Panc1 (cell line): Measurements from ENCODE around the gene MBTPS1.

Experiments
- POLR2AphosphoS5 ChIP-seq: IDR thresholded peaks from 2 replicates; pipeline ENCODE4 v1.6.1; 2012; ENCODE audit warnings: mild to moderate bottlenecking, low read depth, low read length, moderate library complexity
- SIN3A ChIP-seq: IDR thresholded peaks from 2 replicates; pipeline ENCODE4 v1.6.1; 2012; ENCODE audit warnings: low read depth, mild to moderate bottlenecking, low read length, moderate library complexity, borderline replicate concordance; ENCODE audit not compliant: insufficient read depth
- TF ChIP-seq, protein P1 (sequence below): fragments of 450-650 bp; IDR thresholded peaks from 2 replicates; pipeline ENCODE4 v1.5.1; 2017; ENCODE audit warnings: mild to moderate bottlenecking
- TF ChIP-seq, protein P2 (sequence below), 2 experiments: IDR thresholded peaks; 2 replicates each; pipeline ENCODE4 v1.6.1; 2011 to 2012; ENCODE audit warnings: low read depth in 2 of 2, control low read depth in 1 of 2, low read length in 1 of 2, mild to moderate bottlenecking in 1 of 2, moderate library complexity in 1 of 2; ENCODE audit not compliant: insufficient read depth in 1 of 2

DNA sequence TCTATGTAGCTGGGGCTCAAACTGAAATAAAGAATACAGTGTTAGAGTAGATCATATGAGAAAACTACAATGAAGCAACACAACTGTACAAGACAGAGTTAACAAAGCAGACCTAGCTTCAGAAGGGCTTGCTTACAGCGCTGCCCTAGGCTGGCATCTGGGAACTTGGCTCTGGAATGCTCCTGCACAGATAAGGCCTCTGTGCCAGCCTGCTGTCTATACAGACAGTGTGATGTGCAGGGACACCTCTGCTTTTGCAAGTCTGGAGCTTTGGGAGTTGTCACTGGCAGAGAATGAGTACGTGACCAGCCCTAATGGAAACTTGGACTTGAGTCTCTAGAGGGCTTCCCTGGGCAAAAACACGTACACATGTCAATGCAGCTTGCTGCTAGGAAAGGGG is 42.0 kb downstream of the MBTPS1 start:
- TF ChIP-seq, protein P1, sequence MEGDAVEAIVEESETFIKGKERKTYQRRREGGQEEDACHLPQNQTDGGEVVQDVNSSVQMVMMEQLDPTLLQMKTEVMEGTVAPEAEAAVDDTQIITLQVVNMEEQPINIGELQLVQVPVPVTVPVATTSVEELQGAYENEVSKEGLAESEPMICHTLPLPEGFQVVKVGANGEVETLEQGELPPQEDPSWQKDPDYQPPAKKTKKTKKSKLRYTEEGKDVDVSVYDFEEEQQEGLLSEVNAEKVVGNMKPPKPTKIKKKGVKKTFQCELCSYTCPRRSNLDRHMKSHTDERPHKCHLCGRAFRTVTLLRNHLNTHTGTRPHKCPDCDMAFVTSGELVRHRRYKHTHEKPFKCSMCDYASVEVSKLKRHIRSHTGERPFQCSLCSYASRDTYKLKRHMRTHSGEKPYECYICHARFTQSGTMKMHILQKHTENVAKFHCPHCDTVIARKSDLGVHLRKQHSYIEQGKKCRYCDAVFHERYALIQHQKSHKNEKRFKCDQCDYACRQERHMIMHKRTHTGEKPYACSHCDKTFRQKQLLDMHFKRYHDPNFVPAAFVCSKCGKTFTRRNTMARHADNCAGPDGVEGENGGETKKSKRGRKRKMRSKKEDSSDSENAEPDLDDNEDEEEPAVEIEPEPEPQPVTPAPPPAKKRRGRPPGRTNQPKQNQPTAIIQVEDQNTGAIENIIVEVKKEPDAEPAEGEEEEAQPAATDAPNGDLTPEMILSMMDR, result no peak
- TF ChIP-seq, protein P2, sequence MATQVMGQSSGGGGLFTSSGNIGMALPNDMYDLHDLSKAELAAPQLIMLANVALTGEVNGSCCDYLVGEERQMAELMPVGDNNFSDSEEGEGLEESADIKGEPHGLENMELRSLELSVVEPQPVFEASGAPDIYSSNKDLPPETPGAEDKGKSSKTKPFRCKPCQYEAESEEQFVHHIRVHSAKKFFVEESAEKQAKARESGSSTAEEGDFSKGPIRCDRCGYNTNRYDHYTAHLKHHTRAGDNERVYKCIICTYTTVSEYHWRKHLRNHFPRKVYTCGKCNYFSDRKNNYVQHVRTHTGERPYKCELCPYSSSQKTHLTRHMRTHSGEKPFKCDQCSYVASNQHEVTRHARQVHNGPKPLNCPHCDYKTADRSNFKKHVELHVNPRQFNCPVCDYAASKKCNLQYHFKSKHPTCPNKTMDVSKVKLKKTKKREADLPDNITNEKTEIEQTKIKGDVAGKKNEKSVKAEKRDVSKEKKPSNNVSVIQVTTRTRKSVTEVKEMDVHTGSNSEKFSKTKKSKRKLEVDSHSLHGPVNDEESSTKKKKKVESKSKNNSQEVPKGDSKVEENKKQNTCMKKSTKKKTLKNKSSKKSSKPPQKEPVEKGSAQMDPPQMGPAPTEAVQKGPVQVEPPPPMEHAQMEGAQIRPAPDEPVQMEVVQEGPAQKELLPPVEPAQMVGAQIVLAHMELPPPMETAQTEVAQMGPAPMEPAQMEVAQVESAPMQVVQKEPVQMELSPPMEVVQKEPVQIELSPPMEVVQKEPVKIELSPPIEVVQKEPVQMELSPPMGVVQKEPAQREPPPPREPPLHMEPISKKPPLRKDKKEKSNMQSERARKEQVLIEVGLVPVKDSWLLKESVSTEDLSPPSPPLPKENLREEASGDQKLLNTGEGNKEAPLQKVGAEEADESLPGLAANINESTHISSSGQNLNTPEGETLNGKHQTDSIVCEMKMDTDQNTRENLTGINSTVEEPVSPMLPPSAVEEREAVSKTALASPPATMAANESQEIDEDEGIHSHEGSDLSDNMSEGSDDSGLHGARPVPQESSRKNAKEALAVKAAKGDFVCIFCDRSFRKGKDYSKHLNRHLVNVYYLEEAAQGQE (IDR thresholded peaks at IDR 0.05; ENCODE audit: insufficient read depth in 1 of 2, low read depth in 2 of 2, low read length in 1 of 2), result no peak
- TF ChIP-seq SIN3A (no peak), POLR2AphosphoS5 (no peak)
